Measurements from ENCODE around the gene TCP11L2. TPM values are rescaled to one million over a fixed set of nuclear protein-coding genes. Genes with fewer than 3 reads are reported as not detected.

TCP11L2 gene
- total RNA-seq, 4 donors from 2014 or later: 35.4 to 59.8 (median 41.5) TPM

GRCh38 chr12:106387848-106388377 is 85.4 kb downstream of the TCP11L2 start:
- no peak for ATAC-seq
- H3K27ac ChIP-seq: no peak overlapping the region
- H3K9me3 ChIP-seq: no peaks in the 10 kb centered on the region
- no peak overlapping the region for H3K4me3 ChIP-seq
- no peaks in the 10 kb centered on the region for H3K4me1 ChIP-seq
- H3K36me3 ChIP-seq: peaks cover 0 to 26% of the 10 kb centered on the region in 2 donors
- H3K27me3 ChIP-seq: no peaks in the 10 kb centered on the region
- TF ChIP-seq POLR2A (IDR thresholded peaks at IDR 0.05): no peak
- TF ChIP-seq EP300 (IDR thresholded peaks at IDR 0.05): no peak
- no peak for TF ChIP-seq CTCF (IDR thresholded peaks at IDR 0.05)
- 73% methylated on average over 1 of the region's 1 CpG; no CpG with 5 or more reads in 1 of the 2 donors for WGBS, 2 donors (ENCODE audit: low coverage in 1 of 2)

DNA sequence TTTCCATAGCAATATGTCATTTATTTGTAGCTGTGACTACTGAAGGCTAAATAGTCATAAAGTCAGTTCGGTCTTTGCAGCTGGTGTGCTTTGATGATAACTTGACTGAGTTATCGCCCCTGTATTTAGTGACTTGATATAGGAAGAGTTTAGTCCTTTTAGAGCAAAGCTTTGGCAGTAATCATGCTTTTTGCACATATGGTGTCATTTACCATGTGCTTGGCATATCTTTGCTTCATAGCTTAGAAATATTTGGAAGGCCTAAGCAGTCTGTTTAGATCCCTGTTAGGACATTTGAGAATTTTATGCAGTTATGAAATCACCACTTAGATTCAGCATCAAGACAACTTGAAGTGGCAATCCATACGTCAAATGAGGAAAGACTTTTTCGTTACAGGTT is 86.6 kb downstream of the TCP11L2 start:
- 77 to 92% methylated on average over 4 of the region's 4 CpGs for WGBS, 2 donors (ENCODE audit: low coverage in 1 of 2)
- no peaks in the 10 kb centered on the region for H3K9me3 ChIP-seq
- TF ChIP-seq POLR2AphosphoS5 (IDR thresholded peaks at IDR 0.05) (no peak), CTCF (IDR thresholded peaks at IDR 0.05) (no peak)
- H3K4me1 ChIP-seq: no peaks in the 10 kb centered on the region
- ATAC-seq: no peak
- no peak overlapping the region for H3K4me3 ChIP-seq
- no peaks in the 10 kb centered on the region for H3K27me3 ChIP-seq
- no peak overlapping the region for H3K27ac ChIP-seq
- H3K36me3 ChIP-seq: peaks cover 0 to 29% of the 10 kb centered on the region in 2 donors

DNA sequence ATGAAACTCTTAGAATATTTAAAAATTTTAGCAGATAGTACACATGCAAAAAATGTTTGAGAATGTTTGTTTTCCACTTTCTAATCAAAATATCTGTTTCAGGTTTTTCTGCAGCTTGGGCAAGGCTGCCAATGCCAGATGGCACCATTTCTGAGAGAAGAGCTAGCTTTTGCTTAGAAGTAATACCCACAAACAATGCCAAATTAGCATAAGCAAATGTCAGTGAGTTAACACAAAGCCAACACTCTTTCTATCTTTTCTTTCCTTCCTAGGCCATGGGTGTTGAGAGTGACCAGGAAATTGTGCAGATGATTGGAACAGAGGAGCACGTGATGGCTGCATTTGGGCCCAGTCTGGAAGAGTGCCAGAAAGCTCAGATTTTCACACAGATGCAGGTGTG is 90.2 kb downstream of the TCP11L2 start:
- TF ChIP-seq POLR2AphosphoS5 (IDR thresholded peaks at IDR 0.05) (no peak), CTCF (IDR thresholded peaks at IDR 0.05) (no peak), POLR2A (IDR thresholded peaks at IDR 0.05) (no peak), EP300 (IDR thresholded peaks at IDR 0.05) (no peak)
- Histone ChIP-seq H3K9me3 (no peaks in the 10 kb centered on the region), H3K27me3 (no peaks in the 10 kb centered on the region), H3K36me3 (peaks cover 0 to 61% of the 10 kb centered on the region in 2 donors), H3K4me1 (no peaks in the 10 kb centered on the region), H3K27ac (no peak overlapping the region), H3K4me3 (no peak overlapping the region)
- ATAC-seq: no peak
- WGBS, 2 donors (ENCODE audit: low coverage in 1 of 2): 11 to 42% methylated on average over 1 of the region's 1 CpG

Small RNA genes within 50 kb of the gene (small RNA-seq; reads per million reads assigned to genes)
- 0 reads per million in 4 donors for gene RNU7-94P

Other genes with a start within 250 kb of the TCP11L2 start
- 10 to 100 TPM in 2 of 4 donors, 1 to 10 TPM in 2; 7.4 to 27.7 (median 10.7) TPM for gene NUAK1, start 163.8 kb upstream of the TCP11L2 start, total RNA-seq
- gene CKAP4, start 54.7 kb upstream of the TCP11L2 start, total RNA-seq: 10 to 100 TPM; 36.3 to 55.4 (median 42.9) TPM
- gene POLR3B, start 55.0 kb downstream of the TCP11L2 start, total RNA-seq: 1 to 10 TPM; 5.7 to 7.9 (median 6.4) TPM